HG03064 (cell line): ENCODE data around the gene ORC3.

Source experiments
- ATAC-seq: cut with Tn5 transposase; IDR thresholded peaks from one replicate; pipeline ENCODE4 v1.9.1; 2021; ENCODE audit warnings: low read depth; ENCODE audit not compliant: unreplicated experiment

Gene ORC3

GRCh38 chr6:87589693-87590416, at the start of gene ORC3, which contains the start of gene RARS2:
Gene ORC3, plus strand, starts transcription at chr6:87590135. Its CDS starts 34 bp downstream, at chr6:87590169.
Gene RARS2, minus strand, starts transcription at chr6:87589987. Its CDS starts 30 bp downstream, at chr6:87589957.
- peak; percentile 100 for ATAC-seq

GRCh38 chr6:87540539-87540938, 49.4 kb upstream of the ORC3 start:
- ATAC-seq: no peak

GRCh38 chr6:87541041-87541440, 48.9 kb upstream of the ORC3 start:
- no peak for ATAC-seq

- ATAC-seq: no peak
Measured at GRCh38 chr6:87541744-87542143, 48.2 kb upstream of the ORC3 start.

- no peak for ATAC-seq
Measured at GRCh38 chr6:87543696-87544473, 46.0 kb upstream of the ORC3 start.

GRCh38 chr6:87544474-87544735, 45.5 kb upstream of the ORC3 start:
- ATAC-seq: no peak

GRCh38 chr6:87551799-87552198, 38.1 kb upstream of the ORC3 start:
- no peak for ATAC-seq

- no peak for ATAC-seq
Measured at GRCh38 chr6:87553159-87553765, 36.7 kb upstream of the ORC3 start.

- no peak for ATAC-seq
Measured at GRCh38 chr6:87555506-87555905, 34.4 kb upstream of the ORC3 start.

- ATAC-seq: no peak
Measured at GRCh38 chr6:87558446-87558845, 31.5 kb upstream of the ORC3 start.

- ATAC-seq: no peak
Measured at GRCh38 chr6:87561017-87561416, 28.9 kb upstream of the ORC3 start.

GRCh38 chr6:87572021-87572420, 17.9 kb upstream of the ORC3 start:
- no peak for ATAC-seq

- ATAC-seq: no peak
Measured at GRCh38 chr6:87572883-87573282, 17.1 kb upstream of the ORC3 start.

GRCh38 chr6:87573307-87574024, 16.5 kb upstream of the ORC3 start:
- no peak for ATAC-seq

- no peak for ATAC-seq
Measured at GRCh38 chr6:87574237-87574804, 15.6 kb upstream of the ORC3 start.

- no peak for ATAC-seq
Measured at GRCh38 chr6:87575423-87575822, 14.5 kb upstream of the ORC3 start.

- ATAC-seq: no peak
Measured at GRCh38 chr6:87583822-87584221, 6.1 kb upstream of the ORC3 start.

GRCh38 chr6:87586371-87587077, 3.4 kb upstream of the ORC3 start:
- ATAC-seq: no peak

- no peak for ATAC-seq
Measured at GRCh38 chr6:87588756-87589407, 1.1 kb upstream of the ORC3 start.

- ATAC-seq: no peak
Measured at GRCh38 chr6:87590417-87590880, 514 bp downstream of the ORC3 start.
